ENCODE measurements around the gene GM2A.
"Not testable (repeated sequence)": the region's sequence is repeated elsewhere in the genome, so short reads cannot be mapped to it uniquely, and the experiment has no call there.

GM2A gene

DNA sequence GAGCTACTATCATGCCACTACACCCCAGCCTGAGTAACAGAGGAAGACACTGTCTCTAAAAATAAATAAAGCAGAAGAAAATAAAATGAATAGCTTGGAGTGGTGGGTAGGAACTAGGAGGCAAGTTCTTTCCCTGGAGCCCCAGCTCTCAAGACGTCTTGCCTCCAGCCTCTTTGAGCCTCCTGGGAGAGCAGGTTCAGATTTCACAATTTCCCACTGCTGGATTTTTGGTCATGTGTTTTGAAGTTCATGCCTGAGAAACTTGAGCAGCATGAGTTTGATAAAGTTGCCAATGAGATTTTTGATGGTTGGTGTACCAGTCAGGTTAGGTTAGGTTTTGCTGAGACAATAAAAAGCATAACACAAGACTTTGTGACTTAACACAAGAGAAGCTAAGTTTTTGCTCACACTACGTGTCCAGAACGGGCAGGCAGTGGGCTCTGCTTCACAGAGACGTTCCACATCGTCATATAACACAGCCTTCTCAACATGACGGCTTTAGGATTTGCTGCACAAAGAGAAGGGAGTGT is 25.0 kb upstream of the GM2A start:
- ATAC-seq (no peak), DNase-seq (no peak)

- ATAC-seq, result no peak
- DNase-seq, result no peak
Measured at GRCh38 chr5:151228986-151229385, 24.0 kb upstream of the GM2A start.

- DNase-seq (no peak), ATAC-seq (no peak)
Measured at GRCh38 chr5:151230048-151230680, 22.8 kb upstream of the GM2A start.

DNA sequence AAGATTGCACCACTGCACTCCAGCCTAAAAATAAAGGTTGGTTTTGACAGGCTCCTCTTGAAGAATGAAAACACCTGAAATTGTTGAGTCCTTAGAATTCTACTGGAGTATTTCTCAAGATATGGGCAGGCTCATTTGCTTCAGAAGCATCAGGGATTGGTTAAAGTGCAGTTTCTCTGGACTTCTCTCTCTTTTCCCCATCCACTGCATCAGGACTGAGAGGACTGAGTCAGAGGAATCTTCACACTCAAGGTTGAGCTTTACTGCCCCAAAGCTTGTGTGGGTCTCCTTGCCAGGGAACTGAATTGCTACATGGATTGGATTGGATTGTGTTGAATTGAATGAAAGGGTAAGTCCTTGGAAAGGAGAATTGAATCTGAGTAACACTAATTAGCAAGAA is 21.6 kb upstream of the GM2A start:
- no peak for ATAC-seq
- no peak for DNase-seq

DNA sequence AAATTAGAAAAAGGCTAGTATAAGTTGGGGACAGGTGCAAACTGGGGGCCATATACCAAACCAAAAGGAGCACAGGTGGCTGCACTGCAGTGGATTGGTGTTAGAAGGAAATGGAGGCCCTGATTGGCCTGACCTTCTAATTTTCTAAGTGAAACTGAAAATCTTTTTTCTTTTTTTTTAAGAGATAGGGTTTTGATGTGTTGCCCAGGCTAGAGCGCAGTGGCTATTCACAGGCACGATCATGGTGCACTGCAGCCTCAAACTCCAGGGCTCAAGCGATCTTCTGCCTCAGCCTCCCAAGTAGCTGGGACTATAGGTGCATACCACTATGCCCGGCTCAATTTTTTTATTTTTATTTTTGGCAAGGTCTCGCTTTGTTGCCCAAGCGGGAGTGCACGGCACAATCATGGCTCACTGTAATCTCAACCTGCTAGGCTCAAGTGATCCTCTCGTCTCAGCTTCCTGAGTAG is 19.3 kb upstream of the GM2A start:
- DNase-seq, result no peak
- no peak for ATAC-seq

- DNase-seq, result no peak
- ATAC-seq, result peak; percentile 72
Measured at GRCh38 chr5:151234476-151235238, 18.3 kb upstream of the GM2A start.

- not testable (repeated sequence) for DNase-seq, ATAC-seq
Measured at GRCh38 chr5:151235239-151235571, 17.8 kb upstream of the GM2A start.

DNA sequence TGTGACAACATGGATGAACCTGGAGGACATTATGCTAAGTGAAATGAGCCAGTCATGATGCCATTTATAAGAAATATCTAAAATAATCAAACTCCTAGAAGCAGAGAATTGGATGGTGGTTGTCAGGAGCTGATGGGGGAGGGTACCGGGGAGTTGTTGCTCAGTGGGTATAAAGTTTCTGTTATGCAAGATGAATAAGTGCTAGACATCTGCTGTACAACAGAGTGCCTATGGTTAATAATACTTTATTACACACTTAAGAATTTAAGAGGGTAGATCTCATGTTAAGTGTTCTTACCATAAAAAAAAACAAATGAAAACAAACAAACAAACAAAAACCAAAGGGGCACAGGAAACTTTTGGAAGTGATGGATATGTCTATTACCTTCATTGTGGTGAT is 16.1 kb upstream of the GM2A start:
- no peak for DNase-seq
- no peak for ATAC-seq

- DNase-seq, result no peak
- ATAC-seq, result no peak
Measured at GRCh38 chr5:151237685-151238084, 15.3 kb upstream of the GM2A start.

DNA sequence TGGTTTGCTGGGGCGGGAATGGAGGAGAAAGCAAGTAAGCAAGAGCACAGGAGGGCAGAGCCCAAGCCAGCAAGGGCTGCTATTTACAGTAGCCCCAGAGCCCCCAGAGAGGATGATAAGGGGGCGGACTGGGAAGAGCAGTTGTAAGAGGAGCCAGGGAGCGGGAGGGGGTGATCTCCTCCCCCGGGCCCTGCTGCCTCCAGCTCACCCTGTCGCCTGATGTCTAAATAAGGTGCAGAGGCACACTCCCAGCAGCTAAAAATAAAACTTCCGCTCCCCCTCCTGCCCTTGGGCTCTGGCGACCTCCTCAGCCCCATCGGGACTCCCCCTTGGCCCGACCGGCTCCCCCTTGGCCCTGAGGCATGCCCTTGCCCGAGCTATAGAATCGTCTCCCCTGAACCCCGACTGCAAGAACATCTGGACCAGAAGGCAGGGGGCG is 14.7 kb upstream of the GM2A start:
- no peak for DNase-seq
- no peak for ATAC-seq

GRCh38 chr5:151239237-151239861 is 13.6 kb upstream of the GM2A start:
- ATAC-seq (no peak), DNase-seq (no peak)

DNA sequence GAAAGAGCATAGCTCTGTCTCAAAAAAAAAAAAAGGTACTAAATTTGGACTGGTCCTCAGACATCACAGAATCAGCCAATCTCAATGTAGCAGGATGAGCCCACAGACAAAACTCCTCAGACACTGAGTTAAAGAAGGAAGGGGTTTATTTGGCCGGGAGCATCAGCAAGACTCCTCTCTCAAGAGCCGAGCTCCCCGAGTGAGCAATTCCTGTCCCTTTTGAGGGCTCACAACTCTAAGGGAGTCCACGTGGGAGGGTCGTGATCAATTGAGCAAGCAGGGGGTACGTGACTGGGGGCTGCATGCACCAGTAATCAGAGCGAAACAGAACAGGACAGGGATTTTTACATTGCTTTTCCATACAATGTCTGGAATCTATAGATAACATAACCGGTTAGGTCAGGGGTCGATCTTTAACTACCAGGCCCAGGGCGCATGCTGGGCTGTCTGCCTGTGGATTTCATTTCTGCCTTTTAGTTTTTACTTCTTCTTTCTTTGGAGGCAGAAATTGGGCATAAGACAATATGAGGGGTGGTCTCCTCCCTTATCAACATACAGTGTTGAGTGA is 12.6 kb upstream of the GM2A start:
- not testable (repeated sequence) for ATAC-seq, DNase-seq

- ATAC-seq, result no peak
Measured at GRCh38 chr5:151240924-151241635, 11.9 kb upstream of the GM2A start.

DNA sequence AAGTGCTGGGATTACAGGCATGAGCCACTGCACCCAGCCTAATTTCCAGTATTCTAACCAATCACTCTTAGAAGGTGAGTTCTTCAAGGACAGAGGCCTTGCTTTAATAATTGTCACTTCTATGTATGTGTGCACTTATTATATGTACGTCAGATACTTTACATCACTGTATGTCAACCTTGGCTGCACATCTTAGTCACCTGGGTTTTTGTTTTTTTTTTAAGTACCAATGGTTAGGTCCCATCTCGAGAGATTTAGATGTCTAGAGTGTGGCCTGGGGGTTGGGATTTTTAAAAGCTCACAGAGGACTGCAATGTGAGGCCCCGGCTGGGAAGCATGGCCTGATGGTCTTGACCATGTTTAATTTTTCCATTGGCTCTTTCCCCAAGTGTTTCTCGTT is 9.9 kb upstream of the GM2A start:
- no peak for ATAC-seq

More at GRCh38 chr5:151240924-151241635, 11.9 kb upstream of the GM2A start:
- DNase-seq, result no peak

DNA sequence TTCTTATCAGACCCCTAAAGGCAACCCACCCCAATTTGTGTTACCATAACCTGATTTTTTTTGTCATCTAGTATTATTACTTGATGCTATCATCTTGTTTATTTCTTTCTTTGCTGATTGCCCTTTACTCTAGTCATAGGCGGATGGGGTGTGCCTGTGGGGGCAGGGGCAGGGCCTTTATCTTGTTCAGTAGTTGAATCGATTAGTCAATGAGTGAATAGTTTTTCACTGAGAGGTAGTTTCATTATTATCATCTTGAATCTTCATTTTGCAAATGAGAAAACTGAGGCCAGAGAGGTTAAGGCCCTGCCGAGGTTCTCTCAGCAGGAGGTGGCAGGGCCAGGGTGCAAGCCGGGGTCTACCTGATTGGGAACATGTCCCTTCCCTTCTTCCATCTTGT is 9.4 kb upstream of the GM2A start:
- DNase-seq, result no peak
- peak; percentile 45 for ATAC-seq

More for the DNA sequence above, 9.9 kb upstream of the GM2A start:
- DNase-seq, result no peak

- no peak for DNase-seq
- no peak for ATAC-seq
Measured at GRCh38 chr5:151244206-151244605, 8.8 kb upstream of the GM2A start.

- DNase-seq, result no peak
- ATAC-seq, result no peak
Measured at GRCh38 chr5:151245680-151246219, 7.2 kb upstream of the GM2A start.

GRCh38 chr5:151248651-151249050 is 4.3 kb upstream of the GM2A start:
- ATAC-seq, result no peak
- no peak for DNase-seq

DNA sequence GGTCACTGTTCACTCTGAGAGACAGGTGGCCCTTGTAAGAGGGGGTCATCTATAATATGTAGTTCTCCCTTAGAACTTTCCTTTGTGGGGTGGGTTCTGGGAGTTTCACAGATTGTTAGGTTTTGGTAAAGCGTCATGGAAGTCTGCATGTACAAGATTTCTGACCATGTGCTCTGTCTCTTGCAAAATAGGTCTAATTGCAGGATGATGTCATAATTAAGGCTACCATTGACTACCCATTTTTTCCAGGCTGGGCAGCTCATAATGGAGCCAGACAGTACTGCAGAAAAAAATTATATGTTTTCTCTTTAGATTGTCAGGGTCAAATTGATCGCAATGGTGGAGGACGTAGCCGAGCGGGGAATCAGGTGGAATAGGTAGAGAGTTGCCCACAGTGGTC is 3.7 kb upstream of the GM2A start:
- ATAC-seq (no peak), DNase-seq (no peak)

GRCh38 chr5:151250346-151251000 is 2.5 kb upstream of the GM2A start:
- no peak for ATAC-seq
- DNase-seq, result no peak

DNA sequence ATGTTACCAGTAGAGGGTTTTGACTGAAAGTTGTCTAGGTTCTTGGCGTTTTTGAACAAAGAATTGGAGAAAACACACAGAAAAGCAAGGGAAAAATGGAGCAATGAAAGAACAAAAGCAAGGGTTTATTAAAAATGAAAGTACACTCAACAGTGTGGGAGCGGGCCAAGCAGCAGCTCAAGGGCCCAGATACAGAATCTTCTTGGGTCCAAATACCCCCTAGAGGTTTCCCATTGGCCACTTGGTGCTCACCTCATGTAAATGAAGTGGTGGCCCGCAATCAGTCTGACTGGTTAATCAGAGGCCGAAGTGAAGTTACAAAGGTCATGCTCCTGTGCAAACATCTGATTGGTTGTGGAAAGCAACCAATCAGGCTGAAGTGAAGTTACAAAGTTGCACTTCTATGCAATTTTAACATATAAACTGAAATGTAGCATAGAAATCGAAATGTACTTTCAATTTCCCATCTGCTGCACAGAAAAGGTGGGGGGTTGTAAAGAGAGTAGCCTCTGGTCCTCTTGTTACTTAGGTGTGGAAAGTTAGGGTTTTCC is 1.9 kb upstream of the GM2A start:
- ATAC-seq (no peak), DNase-seq (peak; percentile 51)

All from stimulated activated naive CD8-positive, alpha-beta T cell treated with anti-CD3 and anti-CD28 coated beads, Interleukin-15, Interleukin-2, amounts not matched to agents 100 U/mL and 50 U/mL, for 24 hours (primary cell).